HepG2 (cell line): Measurements from ENCODE around the gene CAMK2D. TPM values are rescaled to one million over a fixed set of nuclear protein-coding genes. Genes with fewer than 3 reads are reported as not detected.

ENCODE experiments used
- ATAC-seq: fragments of 200-7000 bp; cut with Tn5 transposase; 3 replicates; pipeline ENCODE4 v1.9.1; 2020; ENCODE audit warnings: mild to moderate bottlenecking, moderate library complexity
- BruUV-seq: library from RNA; stranded (reverse); fragments of 400-500 nt; replicated peaks from 2 replicates; lab custom pipeline; 2021; lab: Mats Ljungman, UMichigan
- CTCF ChIA-PET: fragments of 300-600 bp; formaldehyde crosslinking; extraction: SDS; loops from one replicate; lab custom pipeline; 2021; ENCODE audit warnings: low total read pairs, inconsistent platforms, low intra/inter-chr PET ratio; lab: Yijun Ruan, JAX
- POLR2A ChIA-PET: fragments of 350-600 bp; sonication (Branson Sonifier 250); formaldehyde crosslinking; loops from one replicate; lab custom pipeline; 2020; ENCODE audit warnings: antibody characterized with exemption, inconsistent platforms; lab: Yijun Ruan, JAX
- DNase-seq: peaks from one replicate; pipeline ENCODE4 v3.0.0-alpha.2; 2015; ENCODE audit warnings: low spot score
- FAIRE-seq: peaks from 3 replicates; lab custom pipeline; 2011; peaks lifted over from hg19 to GRCh38; lab: Jason Lieb, UNC
- H2AFZ ChIP-seq: one replicate; pipeline ENCODE4 v1.6.1; 2011; ENCODE audit warnings: low read length, inconsistent platforms
- H3K27ac ChIP-seq: fragments of 300-600 bp; 3 replicates; pipeline ENCODE4 v1.8.0; 2011; ENCODE audit warnings: mixed run types, mild to moderate bottlenecking, mixed read lengths, low read length, inconsistent platforms; ENCODE audit not compliant: insufficient read depth; ENCODE audit errors: extremely low read length
- H3K27me3 ChIP-seq, 2 experiments: fragments of 200-600 bp in 1 of 2; 2 replicates in 1 of 2; 3 replicates in 1 of 2; pipeline versions ENCODE4 v1.6.0 to v1.8.0; 2011; ENCODE audit warnings: low read length in 2 of 2, mild to moderate bottlenecking in 2 of 2, moderate library complexity in 2 of 2, inconsistent platforms in 1 of 2; ENCODE audit not compliant: insufficient read depth in 2 of 2, control insufficient read depth in 1 of 2
- H3K36me3 ChIP-seq, 2 experiments: fragments of 200-600 bp in 1 of 2; replicated peaks in 1 of 2; 2 replicates in 1 of 2; 3 replicates in 1 of 2; pipeline versions ENCODE4 v1.5.1 to v1.8.0; 2011; ENCODE audit warnings: low read length in 2 of 2, inconsistent platforms in 1 of 2; ENCODE audit not compliant: insufficient read depth in 2 of 2, control insufficient read depth in 1 of 2
- H3K4me1 ChIP-seq: 2 replicates; pipeline ENCODE4 v1.5.1; 2012; ENCODE audit warnings: low read length, inconsistent platforms; ENCODE audit not compliant: insufficient read depth
- H3K4me2 ChIP-seq: 2 replicates; pipeline ENCODE4 v1.6.0; 2011; ENCODE audit warnings: low read depth, low read length, inconsistent platforms
- H3K4me3 ChIP-seq, 3 experiments: fragments of 200-600 bp in 1 of 3; sonication (generic), shearing (Covaris generic) in 1 of 3; replicated peaks in 1 of 3; 2 replicates each; pipeline ENCODE4 v1.5.1; 2011 to 2016; ENCODE audit warnings: low read length in 3 of 3, inconsistent platforms in 2 of 3, low read depth in 2 of 3, mild to moderate bottlenecking in 2 of 3, control low read depth in 1 of 3, mixed read lengths in 1 of 3; ENCODE audit not compliant: insufficient read depth in 1 of 3
- H3K79me2 ChIP-seq: one replicate; pipeline ENCODE4 v1.6.1; 2011; ENCODE audit warnings: low read length, inconsistent platforms; ENCODE audit not compliant: insufficient read depth
- H3K9ac ChIP-seq: 2 replicates; pipeline ENCODE4 v1.6.0; 2011; ENCODE audit warnings: mild to moderate bottlenecking, low read depth, low read length, inconsistent platforms; ENCODE audit not compliant: insufficient read depth
- H3K9me3 ChIP-seq: 2 replicates; pipeline ENCODE4 v1.5.1; 2012; ENCODE audit warnings: mild to moderate bottlenecking, low read length
- H4K20me1 ChIP-seq: 2 replicates; pipeline ENCODE4 v1.6.0; 2011; ENCODE audit warnings: inconsistent platforms, mild to moderate bottlenecking, low read length, moderate library complexity; ENCODE audit not compliant: insufficient read depth
- SNRNP70 ChIP-seq: fragments of 200-400 bp; formaldehyde crosslinking; IDR thresholded peaks from 2 replicates; pipeline ENCODE4 v1.6.1; 2017; ENCODE audit warnings: mild to moderate bottlenecking, low read depth, low read length, moderate library complexity
- ZNF142 ChIP-seq: sonication (generic); formaldehyde crosslinking; IDR thresholded peaks from 2 replicates; pipeline ENCODE4 v1.4.0; 2020; ENCODE audit warnings: missing genetic modification reagents
- WGBS: methylation state at CpG from one replicate; pipeline ENCODE4 v1.1.6; 2017; ENCODE audit warnings: low lambda C conversion rate; 5-methylcytosine and 5-hydroxymethylcytosine counted together
- in situ Hi-C: cut with HindIII; loops from 2 replicates; pipeline ENCODE4 v1.10.0; 2017; ENCODE audit warnings: low pct_unique_long_range_greater_than_20kb; ENCODE audit not compliant: extremely low pct_ligation_motif_present
- intact Hi-C: fragments of 100-400 bp; cut with micrococcal nuclease; formaldehyde crosslinking; loops from one replicate; pipeline ENCODE4 v1.10.0; 2022; ENCODE audit not compliant: unreplicated experiment
- polyA plus RNA-seq, 8 experiments: library from polyadenylated mRNA; depleted of rRNA in 3 of 8; stranded (reverse) in 7 of 8; unstranded in 1 of 8; fragments of >200 nt; fragmentation: Illumina TruSeq in 4 of 8; extraction: Trizol in 4 of 8; gene quantifications; 2 replicates each; pipeline versions ENCODE4 v1.2.1 to v1.2.3, GENCODE V29; 2011 to 2016; ENCODE audit warnings: low read depth in 4 of 8, missing spikeins in 1 of 8, mixed read lengths in 1 of 8; ENCODE audit not compliant: insufficient read depth in 1 of 8
- total RNA-seq, 5 experiments: library from RNA; depleted of rRNA; stranded (reverse); fragments of >200 nt; fragmentation: Illumina TruSeq; extraction: Trizol; gene quantifications; 2 replicates each; pipeline ENCODE4 v1.2.3, GENCODE V29; 2016; ENCODE audit warnings: low read depth in 1 of 5
- TF ChIP-seq, protein P1 (sequence below): sonication (generic); formaldehyde crosslinking; IDR thresholded peaks from 2 replicates; pipeline ENCODE4 v1.8.0; 2022; ENCODE audit warnings: missing genetic modification reagents, mild to moderate bottlenecking, borderline replicate concordance
- TF ChIP-seq, protein P2 (sequence below): sonication (generic); formaldehyde crosslinking; IDR thresholded peaks from 2 replicates; pipeline ENCODE4 v1.8.0; 2022; ENCODE audit warnings: mild to moderate bottlenecking, missing genetic modification reagents

The CAMK2D gene
- total and polyA plus RNA-seq, 2 of the 13 experiments (the other 11 are each of a cell fraction or from before 2014, with no cell fraction given): 18.0 to 65.4 TPM

DNA sequence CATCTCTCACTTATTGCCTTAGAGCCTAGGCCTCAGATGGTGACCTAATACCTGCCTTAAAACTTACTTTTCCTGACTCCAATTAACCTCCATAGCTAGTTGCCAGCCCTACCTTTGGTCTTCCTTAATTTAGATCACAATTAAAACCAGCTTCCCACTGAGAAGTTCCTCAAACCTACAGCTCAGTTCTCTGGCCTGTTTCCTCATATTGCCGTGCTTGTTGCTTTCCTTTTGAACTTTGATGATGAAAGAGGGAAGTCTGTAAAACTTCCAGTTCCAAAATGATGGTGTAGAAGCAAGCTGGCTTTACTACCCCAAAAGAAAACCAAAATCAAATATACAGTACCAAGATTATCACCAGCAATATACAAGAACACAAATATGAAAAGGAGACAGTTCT is 28.9 kb upstream of the CAMK2D start:
- Histone ChIP-seq H3K79me2 (no peaks in the 10 kb centered on the region), H3K4me1 (no peaks in the 10 kb centered on the region), H3K27ac (no peak overlapping the region), H3K36me3 (no peaks in the 10 kb centered on the region), H3K9ac (no peak overlapping the region), H4K20me1 (no peaks in the 10 kb centered on the region), H3K4me2 (no peak overlapping the region), H3K9me3 (no peaks in the 10 kb centered on the region), H3K4me3 (no peak overlapping the region), H2AFZ (no peak overlapping the region), H3K27me3 (no peaks in the 10 kb centered on the region)
- DNase-seq (no peak), ATAC-seq (no peak), FAIRE-seq (no peak)
- TF ChIP-seq, protein P1, sequence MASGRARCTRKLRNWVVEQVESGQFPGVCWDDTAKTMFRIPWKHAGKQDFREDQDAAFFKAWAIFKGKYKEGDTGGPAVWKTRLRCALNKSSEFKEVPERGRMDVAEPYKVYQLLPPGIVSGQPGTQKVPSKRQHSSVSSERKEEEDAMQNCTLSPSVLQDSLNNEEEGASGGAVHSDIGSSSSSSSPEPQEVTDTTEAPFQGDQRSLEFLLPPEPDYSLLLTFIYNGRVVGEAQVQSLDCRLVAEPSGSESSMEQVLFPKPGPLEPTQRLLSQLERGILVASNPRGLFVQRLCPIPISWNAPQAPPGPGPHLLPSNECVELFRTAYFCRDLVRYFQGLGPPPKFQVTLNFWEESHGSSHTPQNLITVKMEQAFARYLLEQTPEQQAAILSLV (CRISPR knock-in tag): no peak
- no peak for TF ChIP-seq SNRNP70
- TF ChIP-seq ZNF142 (CRISPR knock-in tag): no peak
- TF ChIP-seq, protein P2, sequence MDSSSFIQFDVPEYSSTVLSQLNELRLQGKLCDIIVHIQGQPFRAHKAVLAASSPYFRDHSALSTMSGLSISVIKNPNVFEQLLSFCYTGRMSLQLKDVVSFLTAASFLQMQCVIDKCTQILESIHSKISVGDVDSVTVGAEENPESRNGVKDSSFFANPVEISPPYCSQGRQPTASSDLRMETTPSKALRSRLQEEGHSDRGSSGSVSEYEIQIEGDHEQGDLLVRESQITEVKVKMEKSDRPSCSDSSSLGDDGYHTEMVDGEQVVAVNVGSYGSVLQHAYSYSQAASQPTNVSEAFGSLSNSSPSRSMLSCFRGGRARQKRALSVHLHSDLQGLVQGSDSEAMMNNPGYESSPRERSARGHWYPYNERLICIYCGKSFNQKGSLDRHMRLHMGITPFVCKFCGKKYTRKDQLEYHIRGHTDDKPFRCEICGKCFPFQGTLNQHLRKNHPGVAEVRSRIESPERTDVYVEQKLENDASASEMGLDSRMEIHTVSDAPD (CRISPR knock-in tag): no peak
- ChIA-PET CTCF (no interaction called here), POLR2A (no interaction called here)
- 0% methylated on average over 1 of the region's 1 CpG for WGBS
- no TSS peak for BruUV-seq
- in situ Hi-C loops: no loop called here
- intact Hi-C loops: no loop called here
